ENCODE measurements around the gene RNF144A. TPM values are rescaled to one million over a fixed set of nuclear protein-coding genes. Genes with fewer than 3 reads are reported as not detected.

RNF144A gene
- total RNA-seq, 3 donors from 2014 or later (not counting 1 experiment from before 2014, with no cell fraction given) = 17.3 to 36.7 (median 19.0) TPM

DNA sequence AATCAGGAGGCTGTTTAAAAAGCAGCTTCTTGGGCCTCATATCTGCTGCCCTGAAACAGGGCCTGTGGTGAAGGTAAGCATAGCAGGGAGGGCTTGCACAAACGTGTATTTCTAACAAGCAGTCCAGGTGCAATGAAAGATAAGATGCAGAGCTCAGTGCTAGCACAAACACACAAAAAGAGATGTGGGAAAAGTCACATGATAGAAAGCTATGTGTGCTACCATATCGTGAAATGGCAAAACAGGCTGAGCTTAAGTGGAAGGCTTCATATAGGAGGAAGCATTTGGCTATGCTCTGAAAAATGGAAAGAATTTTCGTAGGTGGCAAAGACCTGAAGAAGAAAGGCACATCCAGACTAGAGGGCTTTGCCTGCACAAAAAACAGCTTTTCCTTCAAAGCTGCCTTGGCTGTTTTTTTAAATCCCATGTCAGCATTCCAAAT, 29.4 kb upstream of the RNF144A start:
- Histone ChIP-seq H3K4me3 (ENCODE audit: low read length) (no peak overlapping the region), H3K27me3 (ENCODE audit: control insufficient read depth, insufficient read depth, low read length) (no peaks in the 10 kb centered on the region), H3K9me3 (ENCODE audit: control insufficient read depth, insufficient read depth, low read length) (no peaks in the 10 kb centered on the region), H3K4me1 (ENCODE audit: control insufficient read depth, insufficient read depth, low read length) (no peaks in the 10 kb centered on the region), H3K36me3 (ENCODE audit: control insufficient read depth, insufficient read depth, low read length) (peaks cover 2% of the 10 kb centered on the region), H3K27ac (ENCODE audit: low read length) (no peak overlapping the region)
- no peaks in the 10 kb centered on the region for H3K36me3 Mint-ChIP-seq
- H3K4me1 Mint-ChIP-seq = no peaks in the 10 kb centered on the region
- H3K9me3 Mint-ChIP-seq = no peaks in the 10 kb centered on the region
- no peaks in the 10 kb centered on the region for H3K27me3 Mint-ChIP-seq (ENCODE audit: low read depth in 2 of 2)
- no peak for DNase-seq
- no peak overlapping the region for H3K27ac Mint-ChIP-seq
- intact Hi-C loops (cut with micrococcal nuclease) = no loop called here
- TF ChIP-seq, protein P1, sequence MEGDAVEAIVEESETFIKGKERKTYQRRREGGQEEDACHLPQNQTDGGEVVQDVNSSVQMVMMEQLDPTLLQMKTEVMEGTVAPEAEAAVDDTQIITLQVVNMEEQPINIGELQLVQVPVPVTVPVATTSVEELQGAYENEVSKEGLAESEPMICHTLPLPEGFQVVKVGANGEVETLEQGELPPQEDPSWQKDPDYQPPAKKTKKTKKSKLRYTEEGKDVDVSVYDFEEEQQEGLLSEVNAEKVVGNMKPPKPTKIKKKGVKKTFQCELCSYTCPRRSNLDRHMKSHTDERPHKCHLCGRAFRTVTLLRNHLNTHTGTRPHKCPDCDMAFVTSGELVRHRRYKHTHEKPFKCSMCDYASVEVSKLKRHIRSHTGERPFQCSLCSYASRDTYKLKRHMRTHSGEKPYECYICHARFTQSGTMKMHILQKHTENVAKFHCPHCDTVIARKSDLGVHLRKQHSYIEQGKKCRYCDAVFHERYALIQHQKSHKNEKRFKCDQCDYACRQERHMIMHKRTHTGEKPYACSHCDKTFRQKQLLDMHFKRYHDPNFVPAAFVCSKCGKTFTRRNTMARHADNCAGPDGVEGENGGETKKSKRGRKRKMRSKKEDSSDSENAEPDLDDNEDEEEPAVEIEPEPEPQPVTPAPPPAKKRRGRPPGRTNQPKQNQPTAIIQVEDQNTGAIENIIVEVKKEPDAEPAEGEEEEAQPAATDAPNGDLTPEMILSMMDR (IDR thresholded peaks at IDR 0.05) = no peak
- WGBS (ENCODE audit: insufficient coverage) = 57% methylated on average over 3 of the region's 3 CpGs
- no peak overlapping the region for H3K4me3 Mint-ChIP-seq
- ATAC-seq = no peak

DNA sequence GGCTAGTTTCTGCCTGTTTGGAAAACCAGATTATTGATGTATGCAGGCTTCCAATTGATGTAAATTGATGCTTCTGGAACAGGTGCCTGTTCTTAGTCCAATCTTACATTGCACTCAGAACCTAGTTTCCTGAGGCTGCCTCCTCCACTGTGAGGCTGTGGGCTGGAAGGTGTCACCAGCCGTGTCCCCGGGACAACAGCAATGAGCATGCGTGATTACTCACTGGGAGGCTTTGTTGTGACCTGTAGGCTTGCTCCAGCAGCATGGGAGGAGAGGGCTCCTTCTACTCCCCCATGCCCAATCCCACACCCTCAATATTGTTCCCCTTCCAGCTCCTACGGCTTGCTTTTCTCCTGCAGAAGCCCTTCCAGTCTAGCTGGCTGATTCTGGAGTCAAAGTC, 28.5 kb upstream of the RNF144A start:
- peaks cover 2% of the 10 kb centered on the region for H3K36me3 ChIP-seq (ENCODE audit: control insufficient read depth, insufficient read depth, low read length)
- intact Hi-C loops (cut with micrococcal nuclease) = no loop called here
- H3K36me3 Mint-ChIP-seq = no peaks in the 10 kb centered on the region
- no peaks in the 10 kb centered on the region for H3K9me3 ChIP-seq (ENCODE audit: control insufficient read depth, insufficient read depth, low read length)
- WGBS (ENCODE audit: insufficient coverage) = 93% methylated on average over 4 of the region's 4 CpGs
- H3K27me3 ChIP-seq (ENCODE audit: control insufficient read depth, insufficient read depth, low read length) = no peaks in the 10 kb centered on the region
- no peak overlapping the region for H3K4me3 Mint-ChIP-seq
- DNase-seq = no peak
- TF ChIP-seq, protein P1 (IDR thresholded peaks at IDR 0.05) = no peak
- H3K4me3 ChIP-seq (ENCODE audit: low read length) = no peak overlapping the region
- no peaks in the 10 kb centered on the region for H3K9me3 Mint-ChIP-seq
- no peak overlapping the region for H3K27ac Mint-ChIP-seq
- no peak overlapping the region for H3K27ac ChIP-seq (ENCODE audit: low read length)
- H3K4me1 ChIP-seq (ENCODE audit: control insufficient read depth, insufficient read depth, low read length) = no peaks in the 10 kb centered on the region
- H3K27me3 Mint-ChIP-seq (ENCODE audit: low read depth in 2 of 2) = no peaks in the 10 kb centered on the region
- no peak for ATAC-seq
- H3K4me1 Mint-ChIP-seq = no peaks in the 10 kb centered on the region

DNA sequence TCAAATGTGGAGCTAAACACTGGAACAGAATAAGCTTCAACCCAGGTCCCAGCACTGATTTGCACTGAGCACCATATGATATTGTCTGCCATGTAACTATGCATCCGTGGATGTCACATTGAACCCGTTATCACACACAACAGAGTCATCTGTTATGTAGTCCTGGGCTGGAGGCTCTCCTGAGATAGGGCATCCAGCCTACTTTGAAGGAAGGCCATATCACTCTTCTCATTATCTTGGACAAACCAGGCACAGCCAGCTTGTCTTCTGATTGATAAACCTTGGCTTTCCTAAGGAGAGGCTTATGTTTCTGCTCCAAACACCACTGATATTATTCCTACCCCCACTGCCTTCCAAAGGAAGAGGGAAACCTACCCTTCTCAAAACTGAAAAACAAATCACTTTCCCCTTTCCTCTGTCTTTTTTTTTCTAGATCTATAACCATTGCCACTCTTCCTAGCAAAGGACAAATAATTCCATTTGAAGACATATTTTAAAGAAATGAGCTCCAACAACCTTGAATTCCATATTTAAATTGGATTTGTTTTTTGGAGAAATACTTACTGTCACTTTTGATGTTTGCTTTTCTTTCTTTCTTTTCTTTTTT, 23.2 kb upstream of the RNF144A start:
- no peaks in the 10 kb centered on the region for H3K27me3 Mint-ChIP-seq (ENCODE audit: low read depth in 2 of 2)
- H3K27ac Mint-ChIP-seq = no peak overlapping the region
- no peaks in the 10 kb centered on the region for H3K27me3 ChIP-seq (ENCODE audit: control insufficient read depth, insufficient read depth, low read length)
- no peak overlapping the region for H3K4me3 ChIP-seq (ENCODE audit: low read length)
- no peaks in the 10 kb centered on the region for H3K9me3 ChIP-seq (ENCODE audit: control insufficient read depth, insufficient read depth, low read length)
- H3K4me1 Mint-ChIP-seq = no peaks in the 10 kb centered on the region
- DNase-seq (no peak), ATAC-seq (no peak)
- no peaks in the 10 kb centered on the region for H3K4me1 ChIP-seq (ENCODE audit: control insufficient read depth, insufficient read depth, low read length)
- H3K27ac ChIP-seq (ENCODE audit: low read length) = no peak overlapping the region
- intact Hi-C loops (cut with micrococcal nuclease) = no loop called here
- peaks cover under 1% of the 10 kb centered on the region for H3K36me3 ChIP-seq (ENCODE audit: control insufficient read depth, insufficient read depth, low read length)
- no peaks in the 10 kb centered on the region for H3K9me3 Mint-ChIP-seq
- TF ChIP-seq, protein P1 (IDR thresholded peaks at IDR 0.05) = no peak
- H3K4me3 Mint-ChIP-seq = no peak overlapping the region
- H3K36me3 Mint-ChIP-seq = no peaks in the 10 kb centered on the region
- 92% methylated on average over 2 of the region's 2 CpGs for WGBS (ENCODE audit: insufficient coverage)

Measured in natural killer cell (primary cell).